OCI-LY1 (cell line): ENCODE results near the gene CH25H.

Source experiments
- EZH2 ChIP-seq: fragments of 200-600 bp; sonication (generic), shearing (Covaris generic); IDR thresholded peaks from 2 replicates; pipeline ENCODE4 v1.8.0; 2017; ENCODE audit warnings: borderline replicate concordance, mixed run types, mild to moderate bottlenecking, antibody characterized with exemption, low read length, moderate library complexity, mixed read lengths
- TF ChIP-seq, protein P1 (sequence below): fragments of 200-600 bp; sonication (generic), shearing (Covaris generic); IDR thresholded peaks from 2 replicates; pipeline ENCODE4 v1.5.1; 2017; ENCODE audit warnings: mild to moderate bottlenecking, antibody characterized with exemption, low read length, moderate library complexity, mixed read lengths

DNA sequence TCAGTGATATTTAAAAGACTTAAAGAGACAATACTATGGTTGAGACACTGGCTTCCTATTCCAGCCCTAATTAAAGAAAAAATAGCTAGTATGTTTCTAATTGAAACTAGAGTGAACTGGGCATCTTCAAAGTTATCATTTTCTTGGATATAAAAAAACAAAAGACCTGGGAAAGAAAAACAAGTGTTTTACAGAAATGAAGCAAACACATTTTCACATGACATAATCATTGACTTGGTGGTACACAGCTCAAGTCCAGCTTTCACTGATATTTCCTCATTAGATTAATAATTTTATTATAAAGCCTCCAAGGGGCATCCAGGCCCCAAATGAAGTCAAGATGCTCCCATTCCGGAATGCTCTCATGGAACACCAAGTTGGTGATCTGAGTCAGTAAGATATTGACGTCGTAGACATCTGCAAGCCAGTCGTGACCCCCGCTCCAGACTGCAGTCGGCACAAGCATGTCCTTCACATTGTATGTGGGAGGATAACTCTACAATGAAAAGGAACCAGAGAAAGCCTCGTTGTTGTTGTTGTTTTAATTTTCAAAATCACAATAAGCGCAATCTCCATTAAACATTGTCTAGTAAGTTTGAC is 7.5 kb upstream of the CH25H start:
- TF ChIP-seq, protein P1, sequence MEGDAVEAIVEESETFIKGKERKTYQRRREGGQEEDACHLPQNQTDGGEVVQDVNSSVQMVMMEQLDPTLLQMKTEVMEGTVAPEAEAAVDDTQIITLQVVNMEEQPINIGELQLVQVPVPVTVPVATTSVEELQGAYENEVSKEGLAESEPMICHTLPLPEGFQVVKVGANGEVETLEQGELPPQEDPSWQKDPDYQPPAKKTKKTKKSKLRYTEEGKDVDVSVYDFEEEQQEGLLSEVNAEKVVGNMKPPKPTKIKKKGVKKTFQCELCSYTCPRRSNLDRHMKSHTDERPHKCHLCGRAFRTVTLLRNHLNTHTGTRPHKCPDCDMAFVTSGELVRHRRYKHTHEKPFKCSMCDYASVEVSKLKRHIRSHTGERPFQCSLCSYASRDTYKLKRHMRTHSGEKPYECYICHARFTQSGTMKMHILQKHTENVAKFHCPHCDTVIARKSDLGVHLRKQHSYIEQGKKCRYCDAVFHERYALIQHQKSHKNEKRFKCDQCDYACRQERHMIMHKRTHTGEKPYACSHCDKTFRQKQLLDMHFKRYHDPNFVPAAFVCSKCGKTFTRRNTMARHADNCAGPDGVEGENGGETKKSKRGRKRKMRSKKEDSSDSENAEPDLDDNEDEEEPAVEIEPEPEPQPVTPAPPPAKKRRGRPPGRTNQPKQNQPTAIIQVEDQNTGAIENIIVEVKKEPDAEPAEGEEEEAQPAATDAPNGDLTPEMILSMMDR: no peak
- TF ChIP-seq EZH2: no peak
